Measurements from ENCODE around the gene ZSWIM6.

- TF ChIP-seq POLR2A (IDR thresholded peaks at IDR 0.05) = no peak
- no peak for TF ChIP-seq CTCF (IDR thresholded peaks at IDR 0.05)
Measured at GRCh38 chr5:61351733-61352132, 19.7 kb downstream of the ZSWIM6 start.

Measured in Peyer's patch (tissue), 4 donors.